HL-60 (cell line): ENCODE results near the gene PEX5L.

ENCODE experiments used
- DNase-seq, 2 experiments: peaks; one replicate each; pipeline ENCODE4 v3.0.0-alpha.2; 2010 to 2020; ENCODE audit warnings: low read depth in 1 of 2, low spot score in 1 of 2
- H3K27ac ChIP-seq: fragments of 250-450 bp; sonication (Bioruptor Pico); replicated peaks from 2 replicates; pipeline ENCODE4 v1.5.1; 2020; ENCODE audit warnings: mild to moderate bottlenecking, moderate library complexity
- H3K27me3 ChIP-seq: fragments of 250-450 bp; sonication (Bioruptor Pico); 2 replicates; pipeline ENCODE4 v1.5.1; 2021; ENCODE audit warnings: mild to moderate bottlenecking, moderate library complexity; ENCODE audit not compliant: insufficient read depth, poor library complexity, severe bottlenecking
- H3K4me3 ChIP-seq: replicated peaks from 2 replicates; pipeline ENCODE4 v1.5.1; 2011; ENCODE audit warnings: mild to moderate bottlenecking, control low read depth, low read length; ENCODE audit not compliant: insufficient read depth
- CTCF ChIP-seq: IDR thresholded peaks from one replicate; pipeline ENCODE4 v1.5.1; 2011; ENCODE audit warnings: low read length, control low read depth, inconsistent platforms; ENCODE audit not compliant: insufficient read depth
- GABPA ChIP-seq: IDR thresholded peaks from 2 replicates; pipeline ENCODE4 v1.6.1; 2012; ENCODE audit warnings: low read depth
- POLR2AphosphoS5 ChIP-seq: IDR thresholded peaks from 2 replicates; pipeline ENCODE4 v1.6.1; 2012; ENCODE audit warnings: low read depth
- REST ChIP-seq: IDR thresholded peaks from 2 replicates; pipeline ENCODE4 v1.6.1; 2012; ENCODE audit warnings: low read depth; ENCODE audit not compliant: insufficient replicate concordance
- SPI1 ChIP-seq: IDR thresholded peaks from 2 replicates; pipeline ENCODE4 v1.6.1; 2012; ENCODE audit warnings: low read depth, mild to moderate bottlenecking, borderline replicate concordance

The PEX5L gene

GRCh38 chr3:179819379-179819778 is 217.4 kb downstream of the PEX5L start:
- TF ChIP-seq GABPA: no peak
- no peak for TF ChIP-seq POLR2AphosphoS5
- no peak for TF ChIP-seq CTCF
- TF ChIP-seq SPI1: no peak
- no peak for TF ChIP-seq REST
- Histone ChIP-seq H3K27me3 (no peaks in the 10 kb centered on the region), H3K27ac (no peak overlapping the region), H3K4me3 (no peak overlapping the region)
- no peak for DNase-seq

- Histone ChIP-seq H3K27ac (no peak overlapping the region), H3K4me3 (no peak overlapping the region), H3K27me3 (no peaks in the 10 kb centered on the region)
- DNase-seq: no peak
- no peak for TF ChIP-seq POLR2AphosphoS5
- TF ChIP-seq SPI1: no peak
- no peak for TF ChIP-seq CTCF
- TF ChIP-seq REST: no peak
- no peak for TF ChIP-seq GABPA
These were observed 224.7 kb downstream of the PEX5L start for GRCh38 chr3:179812096-179812382.

- peak; percentile 38 to 69 for DNase-seq
- TF ChIP-seq CTCF: peak; percentile 68
- no peak for TF ChIP-seq GABPA
- peak; percentile 33; the same call in 1 of the 2 replicates for TF ChIP-seq SPI1
- TF ChIP-seq REST: no peak
- TF ChIP-seq POLR2AphosphoS5: no peak
- no peak overlapping the region for H3K27ac ChIP-seq
- H3K27me3 ChIP-seq: no peaks in the 10 kb centered on the region
- H3K4me3 ChIP-seq: no peak overlapping the region
These were observed 225.2 kb downstream of the PEX5L start for GRCh38 chr3:179811321-179812095.
